ENCODE data around the gene TOR1B. TPM values are rescaled to one million over a fixed set of nuclear protein-coding genes. Genes with fewer than 3 reads are reported as not detected.

Gene TOR1B
- polyA plus RNA-seq, 2 donors: 8.8 to 9.7 TPM

DNA sequence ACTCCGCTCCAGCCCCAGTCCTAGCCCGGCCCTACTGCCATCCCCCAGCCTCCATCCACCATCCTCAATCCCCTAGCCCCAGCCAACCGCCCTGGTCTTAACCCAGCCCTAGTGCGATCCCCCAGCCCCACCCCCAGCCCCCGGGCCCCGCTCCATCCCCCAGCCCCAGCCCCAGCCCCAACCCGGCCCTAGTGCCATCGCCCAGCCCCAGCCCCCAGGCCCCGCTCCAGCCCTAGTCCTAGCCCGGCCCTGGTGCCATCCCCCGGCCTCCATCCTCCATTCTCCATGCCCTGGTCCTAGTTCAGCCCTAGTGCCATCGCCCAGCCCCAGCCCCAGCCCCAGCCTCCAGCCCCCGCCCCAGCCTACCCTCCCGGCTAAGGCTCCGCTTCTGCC lies 20.6 kb downstream of the TOR1B start:
- WGBS, 2 donors: 1% methylated on average over 8 to 15 of the region's 15 CpGs
- Histone ChIP-seq H3K27ac (ENCODE audit: low read depth in 2 of 2, low read length in 1 of 2) (peak overlapping the region; percentile 73 to 84), H3K4me1 (ENCODE audit: control insufficient read depth in 2 of 2, insufficient read depth in 2 of 2, low read length in 1 of 2) (no peaks in the 10 kb centered on the region), H3K9me3 (ENCODE audit: control insufficient read depth in 2 of 2, insufficient read depth in 1 of 2, low read depth in 1 of 2, low read length in 1 of 2) (no peaks in the 10 kb centered on the region), H3K36me3 (ENCODE audit: control insufficient read depth in 2 of 2, insufficient read depth in 2 of 2, low read length in 1 of 2) (peaks cover 9 to 20% of the 10 kb centered on the region in 2 donors), H3K27me3 (ENCODE audit: control insufficient read depth in 1 of 2, insufficient read depth in 2 of 2, low read length in 2 of 2) (no peaks in the 10 kb centered on the region), H3K4me3 (ENCODE audit: low read depth in 1 of 2, low read length in 2 of 2) (peak overlapping the region; percentile 92 to 95)

DNA sequence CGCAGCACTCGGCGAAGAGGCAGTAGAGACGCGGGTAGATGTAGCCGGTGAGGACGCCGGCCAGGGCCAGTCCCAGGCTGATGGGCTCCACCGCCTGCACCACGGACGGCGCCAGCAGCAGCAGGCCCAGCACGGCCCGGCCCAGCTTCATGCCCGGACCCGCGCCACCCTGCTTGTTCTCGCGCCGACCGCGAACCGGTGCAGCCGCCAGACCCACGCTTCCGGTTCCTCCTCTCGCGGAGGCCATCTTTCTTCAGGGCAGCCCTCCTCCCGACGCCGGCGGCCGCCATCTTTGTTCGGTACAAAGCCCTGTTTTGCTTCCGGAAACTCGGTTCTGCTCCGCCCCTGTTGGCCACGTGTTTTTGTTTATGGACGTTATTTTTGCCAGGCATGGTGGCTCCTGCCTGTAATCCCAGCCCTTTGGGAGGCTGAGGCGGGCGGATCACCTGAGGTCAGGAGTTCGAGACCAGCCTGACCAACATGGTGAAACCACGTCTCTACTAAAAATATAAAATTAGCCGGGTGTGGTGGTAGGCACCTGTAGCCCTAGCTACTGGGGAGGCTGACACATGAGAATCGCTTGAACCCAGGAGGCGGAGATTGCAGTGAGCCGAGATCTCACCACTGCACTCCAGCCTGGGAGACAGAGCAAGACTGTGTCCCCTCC lies 21.1 kb downstream of the TOR1B start, which contains the start of gene TOR1A:
TOR1A (minus strand) TSS at position 202 of the 667 bp plus-strand sequence; CDS start at position 151, 51 bp downstream.
- 4% methylated on average over 45 to 47 of the region's 47 CpGs for WGBS, 2 donors
- H3K27me3 ChIP-seq (ENCODE audit: control insufficient read depth in 1 of 2, insufficient read depth in 2 of 2, low read length in 2 of 2): no peaks in the 10 kb centered on the region
- no peaks in the 10 kb centered on the region for H3K9me3 ChIP-seq (ENCODE audit: control insufficient read depth in 2 of 2, insufficient read depth in 1 of 2, low read depth in 1 of 2, low read length in 1 of 2)
- peak within 1 kb of the TSS; percentile 73 to 84 for H3K27ac ChIP-seq (ENCODE audit: low read depth in 2 of 2, low read length in 1 of 2)
- H3K4me1 ChIP-seq (ENCODE audit: control insufficient read depth in 2 of 2, insufficient read depth in 2 of 2, low read length in 1 of 2): no peaks in the 10 kb centered on the region
- H3K36me3 ChIP-seq (ENCODE audit: control insufficient read depth in 2 of 2, insufficient read depth in 2 of 2, low read length in 1 of 2): peaks cover 4 to 18% of the 10 kb centered on the region in 2 donors
- peak within 1 kb of the TSS; percentile 92 to 95 for H3K4me3 ChIP-seq (ENCODE audit: low read depth in 1 of 2, low read length in 2 of 2)

DNA sequence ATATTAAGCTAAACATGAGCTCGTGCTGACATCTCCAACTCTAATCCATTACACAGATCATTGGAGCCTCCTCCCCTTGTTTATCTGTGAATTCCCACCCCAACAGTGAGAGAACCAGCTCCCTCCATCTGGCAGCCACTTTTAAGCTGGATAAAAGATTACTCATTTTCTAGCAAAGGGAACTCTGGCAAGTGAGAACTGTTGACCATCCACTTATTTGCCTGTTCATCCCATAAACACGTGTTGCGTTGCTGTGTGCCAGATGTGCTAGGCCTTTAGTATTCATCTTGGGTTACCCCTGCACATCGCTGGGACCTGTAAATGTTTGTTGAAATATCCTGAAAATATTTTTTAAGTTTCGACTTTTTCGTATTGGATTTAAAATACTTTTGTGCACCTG lies 23.4 kb downstream of the TOR1B start:
- Histone ChIP-seq H3K9me3 (ENCODE audit: control insufficient read depth in 2 of 2, insufficient read depth in 1 of 2, low read depth in 1 of 2, low read length in 1 of 2) (no peaks in the 10 kb centered on the region), H3K4me1 (ENCODE audit: control insufficient read depth in 2 of 2, insufficient read depth in 2 of 2, low read length in 1 of 2) (no peaks in the 10 kb centered on the region), H3K36me3 (ENCODE audit: control insufficient read depth in 2 of 2, insufficient read depth in 2 of 2, low read length in 1 of 2) (peaks cover 4 to 17% of the 10 kb centered on the region in 2 donors), H3K27me3 (ENCODE audit: control insufficient read depth in 1 of 2, insufficient read depth in 2 of 2, low read length in 2 of 2) (no peaks in the 10 kb centered on the region), H3K4me3 (ENCODE audit: low read depth in 1 of 2, low read length in 2 of 2) (no peak overlapping the region), H3K27ac (ENCODE audit: low read depth in 2 of 2, low read length in 1 of 2) (no peak overlapping the region)
- 75% methylated on average over 6 of the region's 6 CpGs for WGBS, 2 donors

DNA sequence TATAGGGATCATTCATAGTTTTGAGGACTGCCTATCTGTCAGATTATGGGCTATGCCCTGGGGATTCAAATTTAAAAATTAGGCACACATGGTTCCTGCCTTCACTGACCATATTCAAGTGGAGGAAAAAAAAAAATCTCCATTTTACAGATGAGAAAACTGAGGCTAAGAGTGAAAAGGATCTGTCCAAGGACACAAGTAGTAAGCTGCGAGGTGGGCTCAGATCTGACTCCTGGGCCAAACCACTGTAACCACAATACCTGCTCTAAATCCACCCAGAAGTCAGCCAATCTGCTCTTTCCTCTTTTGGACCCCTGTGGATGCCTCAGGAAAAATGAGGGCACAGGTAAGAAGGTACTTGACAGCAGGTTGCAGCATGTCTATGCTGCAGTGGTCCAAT lies 23.8 kb downstream of the TOR1B start:
- WGBS, 2 donors: 84 to 96% methylated on average over 1 of the region's 1 CpG
- no peak overlapping the region for H3K4me3 ChIP-seq (ENCODE audit: low read depth in 1 of 2, low read length in 2 of 2)
- peaks cover 4 to 16% of the 10 kb centered on the region in 2 donors for H3K36me3 ChIP-seq (ENCODE audit: control insufficient read depth in 2 of 2, insufficient read depth in 2 of 2, low read length in 1 of 2)
- H3K27ac ChIP-seq (ENCODE audit: low read depth in 2 of 2, low read length in 1 of 2): no peak overlapping the region
- H3K27me3 ChIP-seq (ENCODE audit: control insufficient read depth in 1 of 2, insufficient read depth in 2 of 2, low read length in 2 of 2): no peaks in the 10 kb centered on the region
- H3K4me1 ChIP-seq (ENCODE audit: control insufficient read depth in 2 of 2, insufficient read depth in 2 of 2, low read length in 1 of 2): no peaks in the 10 kb centered on the region
- H3K9me3 ChIP-seq (ENCODE audit: control insufficient read depth in 2 of 2, insufficient read depth in 1 of 2, low read depth in 1 of 2, low read length in 1 of 2): no peaks in the 10 kb centered on the region

DNA sequence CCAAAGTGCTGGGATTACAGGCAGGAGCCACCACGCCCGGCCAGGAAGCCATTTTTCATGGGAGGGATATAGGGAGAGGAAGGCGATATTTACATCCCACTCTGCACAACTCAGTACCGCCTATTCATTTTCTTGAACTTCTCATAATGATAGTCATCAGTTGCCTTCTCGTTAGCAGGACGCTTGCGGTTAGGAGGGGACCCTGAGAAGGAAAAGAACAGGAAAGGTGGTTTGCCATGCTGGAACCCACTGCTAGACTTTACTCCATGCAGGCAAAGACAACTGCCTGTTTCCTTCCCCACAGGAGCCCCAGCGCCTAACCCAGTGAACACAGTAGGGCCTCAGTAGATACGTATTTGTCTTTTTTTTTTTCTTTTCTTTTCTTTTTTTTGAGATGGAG lies 25.1 kb downstream of the TOR1B start:
- Histone ChIP-seq H3K27ac (ENCODE audit: low read depth in 2 of 2, low read length in 1 of 2) (no peak overlapping the region), H3K27me3 (ENCODE audit: control insufficient read depth in 1 of 2, insufficient read depth in 2 of 2, low read length in 2 of 2) (no peaks in the 10 kb centered on the region)

GRCh38 chr9:129828969-129829368 lies 26.0 kb downstream of the TOR1B start:
- no peak overlapping the region for H3K4me3 ChIP-seq (ENCODE audit: low read depth in 1 of 2, low read length in 2 of 2)
- 92 to 94% methylated on average over 10 of the region's 10 CpGs for WGBS, 2 donors
- no peaks in the 10 kb centered on the region for H3K27me3 ChIP-seq (ENCODE audit: control insufficient read depth in 1 of 2, insufficient read depth in 2 of 2, low read length in 2 of 2)
- no peak overlapping the region for H3K27ac ChIP-seq (ENCODE audit: low read depth in 2 of 2, low read length in 1 of 2)
- peaks cover 4 to 16% of the 10 kb centered on the region in 2 donors for H3K36me3 ChIP-seq (ENCODE audit: control insufficient read depth in 2 of 2, insufficient read depth in 2 of 2, low read length in 1 of 2)
- H3K4me1 ChIP-seq (ENCODE audit: control insufficient read depth in 2 of 2, insufficient read depth in 2 of 2, low read length in 1 of 2): no peaks in the 10 kb centered on the region
- no peaks in the 10 kb centered on the region for H3K9me3 ChIP-seq (ENCODE audit: control insufficient read depth in 2 of 2, insufficient read depth in 1 of 2, low read depth in 1 of 2, low read length in 1 of 2)

More for the DNA sequence above, 25.1 kb downstream of the TOR1B start:
- Histone ChIP-seq H3K9me3 (ENCODE audit: control insufficient read depth in 2 of 2, insufficient read depth in 1 of 2, low read depth in 1 of 2, low read length in 1 of 2) (no peaks in the 10 kb centered on the region), H3K36me3 (ENCODE audit: control insufficient read depth in 2 of 2, insufficient read depth in 2 of 2, low read length in 1 of 2) (peaks cover 4 to 16% of the 10 kb centered on the region in 2 donors), H3K4me3 (ENCODE audit: low read depth in 1 of 2, low read length in 2 of 2) (no peak overlapping the region), H3K4me1 (ENCODE audit: control insufficient read depth in 2 of 2, insufficient read depth in 2 of 2, low read length in 1 of 2) (no peaks in the 10 kb centered on the region)
- 91 to 94% methylated on average over 9 of the region's 9 CpGs for WGBS, 2 donors

DNA sequence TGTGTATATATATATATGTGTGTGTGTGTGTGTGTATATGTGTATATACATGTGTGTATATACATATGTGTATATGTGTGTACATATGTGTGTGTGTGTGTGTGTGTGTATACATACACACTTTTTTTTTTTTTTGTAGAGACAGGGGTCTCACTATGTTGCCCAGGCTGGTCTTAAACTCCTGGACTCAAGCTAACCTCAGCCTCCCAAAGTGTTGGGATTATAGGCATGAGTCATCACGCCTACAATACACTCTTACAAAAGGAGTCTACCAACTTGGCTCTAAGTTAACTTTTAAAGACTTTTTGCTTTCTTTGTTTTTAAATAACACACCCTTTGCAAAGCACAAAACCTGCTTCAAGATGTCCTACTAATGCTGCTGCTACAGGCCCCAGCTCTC lies 30.0 kb downstream of the TOR1B start:
- 79 to 96% methylated on average over 1 of the region's 1 CpG for WGBS, 2 donors
- Histone ChIP-seq H3K9me3 (ENCODE audit: control insufficient read depth in 2 of 2, insufficient read depth in 1 of 2, low read depth in 1 of 2, low read length in 1 of 2) (no peaks in the 10 kb centered on the region), H3K36me3 (ENCODE audit: control insufficient read depth in 2 of 2, insufficient read depth in 2 of 2, low read length in 1 of 2) (peaks cover 2 to 12% of the 10 kb centered on the region in 2 donors), H3K4me3 (ENCODE audit: low read depth in 1 of 2, low read length in 2 of 2) (no peak overlapping the region), H3K27ac (ENCODE audit: low read depth in 2 of 2, low read length in 1 of 2) (no peak overlapping the region), H3K27me3 (ENCODE audit: control insufficient read depth in 1 of 2, insufficient read depth in 2 of 2, low read length in 2 of 2) (no peaks in the 10 kb centered on the region), H3K4me1 (ENCODE audit: control insufficient read depth in 2 of 2, insufficient read depth in 2 of 2, low read length in 1 of 2) (peaks cover 3% of the 10 kb centered on the region in 2 donors)

- no peaks in the 10 kb centered on the region for H3K9me3 ChIP-seq (ENCODE audit: control insufficient read depth in 2 of 2, insufficient read depth in 1 of 2, low read depth in 1 of 2, low read length in 1 of 2)
- H3K27me3 ChIP-seq (ENCODE audit: control insufficient read depth in 1 of 2, insufficient read depth in 2 of 2, low read length in 2 of 2): no peaks in the 10 kb centered on the region
- 1% methylated on average over 32 of the region's 32 CpGs for WGBS, 2 donors
- peak overlapping the region; percentile 83 to 92 for H3K4me3 ChIP-seq (ENCODE audit: low read depth in 1 of 2, low read length in 2 of 2)
- peak overlapping the region; percentile 80 to 92 for H3K27ac ChIP-seq (ENCODE audit: low read depth in 2 of 2, low read length in 1 of 2)
- peaks cover 0 to 3% of the 10 kb centered on the region in 2 donors for H3K36me3 ChIP-seq (ENCODE audit: control insufficient read depth in 2 of 2, insufficient read depth in 2 of 2, low read length in 1 of 2)
- H3K4me1 ChIP-seq (ENCODE audit: control insufficient read depth in 2 of 2, insufficient read depth in 2 of 2, low read length in 1 of 2): peaks cover 3 to 8% of the 10 kb centered on the region in 2 donors
Observed at GRCh38 chr9:129834489-129835127, 31.6 kb downstream of the TOR1B start.

GRCh38 chr9:129835128-129835859 lies 32.3 kb downstream of the TOR1B start, which contains the start of the genes C9orf78 and USP20:
Gene C9orf78 (minus strand): TSS chr9:129835275. CDS start chr9:129835221, 54 bp downstream.
Gene USP20 (plus strand): TSS chr9:129835458. CDS start chr9:129852556, 17,098 bp downstream.
- Histone ChIP-seq H3K36me3 (ENCODE audit: control insufficient read depth in 2 of 2, insufficient read depth in 2 of 2, low read length in 1 of 2) (no peaks in the 10 kb centered on the region), H3K9me3 (ENCODE audit: control insufficient read depth in 2 of 2, insufficient read depth in 1 of 2, low read depth in 1 of 2, low read length in 1 of 2) (no peaks in the 10 kb centered on the region), H3K4me3 (ENCODE audit: low read depth in 1 of 2, low read length in 2 of 2) (peak within 1 kb of the TSS; percentile 83 to 92), H3K27ac (ENCODE audit: low read depth in 2 of 2, low read length in 1 of 2) (peak within 1 kb of the TSS; percentile 91 to 92), H3K4me1 (ENCODE audit: control insufficient read depth in 2 of 2, insufficient read depth in 2 of 2, low read length in 1 of 2) (peaks cover 3 to 10% of the 10 kb centered on the region in 2 donors), H3K27me3 (ENCODE audit: control insufficient read depth in 1 of 2, insufficient read depth in 2 of 2, low read length in 2 of 2) (no peaks in the 10 kb centered on the region)
- WGBS, 2 donors: 0 to 1% methylated on average over 70 to 81 of the region's 81 CpGs

Measured in esophagus (tissue), 2 donors.